Activated T-helper 1 cell treated with Interleukin-2 at 50 U/mL for 16 hours (primary cell): ENCODE data around the gene TBCEL.

Experiments
- DNase-seq: peaks from one replicate; pipeline ENCODE4 v3.0.0-alpha.2; 2020; ENCODE audit warnings: low read depth

The TBCEL gene

DNA sequence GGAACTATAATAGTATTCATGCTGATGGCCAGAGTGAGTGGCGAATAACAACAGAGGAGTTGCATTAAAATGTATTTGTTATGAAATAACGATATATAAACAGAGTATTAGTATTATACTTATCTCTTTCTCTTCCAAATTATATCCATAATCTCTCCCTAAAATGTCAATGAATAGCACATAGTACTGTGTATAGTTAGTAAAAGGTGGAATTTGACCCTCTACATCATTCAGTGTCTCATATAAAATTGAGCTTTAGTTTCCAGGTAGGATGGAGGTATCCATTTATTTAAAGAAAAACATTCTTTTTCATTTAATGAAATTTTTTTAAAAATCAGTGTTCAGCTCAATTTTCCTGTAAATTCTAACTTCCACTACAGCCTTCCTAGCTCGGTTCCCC is 42.7 kb downstream of the TBCEL start:
- no peak for DNase-seq

DNA sequence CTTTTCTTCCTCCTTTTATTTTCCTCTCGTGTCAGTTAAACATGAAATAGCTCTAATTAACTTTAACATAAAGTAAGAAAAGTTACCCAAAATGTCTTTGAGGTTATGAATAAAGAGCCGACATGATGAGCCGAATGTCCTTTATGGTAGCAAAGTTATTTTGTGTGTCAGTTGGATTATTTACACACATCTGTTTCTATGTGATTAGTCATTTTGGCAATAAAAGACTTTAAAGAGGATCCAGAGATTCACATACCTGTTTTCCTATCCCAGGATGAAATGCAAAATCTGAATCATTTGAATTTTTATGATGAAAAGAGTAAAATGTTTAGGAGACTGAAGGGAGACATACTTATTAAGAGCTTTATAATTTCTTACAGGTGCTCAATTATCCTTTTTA is 43.1 kb downstream of the TBCEL start:
- DNase-seq: no peak

GRCh38 chr11:121067453-121067852 is 43.6 kb downstream of the TBCEL start:
- no peak for DNase-seq

- no peak for DNase-seq
These were observed 44.2 kb downstream of the TBCEL start for GRCh38 chr11:121067962-121068647.

DNA sequence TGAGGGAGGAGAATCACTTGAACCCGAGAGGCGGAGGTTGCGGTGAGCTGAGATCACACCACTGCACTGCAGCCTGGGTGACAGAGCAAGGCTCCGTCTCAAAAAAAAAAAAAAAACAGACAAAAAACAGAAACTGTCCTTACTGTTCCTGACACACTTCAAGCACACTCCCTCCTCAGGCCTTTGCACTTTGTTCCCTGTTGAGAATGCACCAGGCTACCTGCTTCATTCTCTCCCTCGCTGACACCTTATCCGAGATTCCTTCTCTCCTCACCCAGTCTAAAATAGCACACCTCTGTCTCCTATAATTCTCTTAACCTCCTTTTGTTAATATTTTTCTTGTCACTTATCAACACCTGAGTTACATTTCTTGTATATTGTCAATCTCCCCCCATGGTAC is 44.9 kb downstream of the TBCEL start:
- no peak for DNase-seq

DNA sequence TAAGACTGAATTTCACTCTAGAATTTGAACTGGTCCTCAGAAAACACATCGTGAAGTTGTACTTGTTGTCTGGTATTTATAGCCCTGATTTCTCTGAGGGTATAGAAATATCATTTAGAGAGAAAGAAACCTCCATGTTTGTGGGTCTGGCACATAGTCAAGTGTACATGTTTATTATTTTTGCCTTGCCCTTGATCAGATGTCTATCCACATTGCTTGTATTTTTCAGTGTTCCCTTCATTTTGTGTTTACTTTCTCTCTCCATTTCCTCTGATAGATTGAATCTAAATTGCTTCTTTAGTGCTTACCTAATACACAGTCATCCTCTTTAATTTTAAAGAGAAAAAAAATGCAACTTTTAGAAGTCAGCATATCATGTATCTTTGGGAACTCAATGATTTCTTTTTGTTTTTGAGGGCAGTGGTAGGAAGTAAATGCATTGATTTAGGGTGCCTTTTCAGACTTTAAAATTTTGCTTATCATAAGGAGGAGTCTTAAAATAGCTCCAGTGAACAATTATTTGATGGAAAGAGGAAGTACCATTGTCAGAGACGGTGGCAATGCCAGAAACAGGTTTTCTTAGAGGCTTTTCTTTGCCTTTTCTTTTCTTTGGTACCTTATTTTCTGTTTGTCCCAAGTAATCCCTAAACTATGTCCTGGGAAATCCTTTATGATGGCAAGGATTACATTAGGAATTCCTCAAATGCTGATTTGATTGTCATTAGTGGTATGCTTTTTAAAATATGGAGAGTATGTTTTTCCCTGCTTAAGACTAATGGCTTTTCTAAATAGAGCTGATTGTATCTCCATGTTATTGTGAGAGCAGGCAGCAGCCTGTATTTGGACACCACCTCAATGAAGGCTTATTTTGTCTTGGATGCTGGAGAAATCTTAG is 47.3 kb downstream of the TBCEL start:
- no peak for DNase-seq

GRCh38 chr11:121071846-121072450 is 48.0 kb downstream of the TBCEL start:
- no peak for DNase-seq

DNA sequence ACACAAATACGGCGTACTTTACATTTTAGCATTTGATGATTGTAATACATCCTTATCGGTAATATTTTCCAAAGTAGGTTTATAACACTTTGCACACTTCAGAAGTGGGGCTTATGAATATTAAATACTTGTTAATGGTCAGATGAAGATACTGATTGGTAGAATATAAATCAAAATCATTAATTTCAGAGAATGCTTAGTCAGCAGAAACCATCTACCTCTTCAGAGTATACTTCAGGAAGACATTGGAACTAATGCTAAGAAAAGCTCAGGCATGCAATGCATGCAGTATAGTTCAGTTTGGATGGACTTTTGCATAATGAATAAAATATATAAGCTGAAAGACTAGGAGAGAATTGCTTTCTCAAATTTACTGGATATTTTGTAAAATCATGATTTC is 57.4 kb downstream of the TBCEL start:
- DNase-seq: no peak

- DNase-seq: no peak
These were observed 58.3 kb downstream of the TBCEL start for GRCh38 chr11:121082219-121082618.

DNA sequence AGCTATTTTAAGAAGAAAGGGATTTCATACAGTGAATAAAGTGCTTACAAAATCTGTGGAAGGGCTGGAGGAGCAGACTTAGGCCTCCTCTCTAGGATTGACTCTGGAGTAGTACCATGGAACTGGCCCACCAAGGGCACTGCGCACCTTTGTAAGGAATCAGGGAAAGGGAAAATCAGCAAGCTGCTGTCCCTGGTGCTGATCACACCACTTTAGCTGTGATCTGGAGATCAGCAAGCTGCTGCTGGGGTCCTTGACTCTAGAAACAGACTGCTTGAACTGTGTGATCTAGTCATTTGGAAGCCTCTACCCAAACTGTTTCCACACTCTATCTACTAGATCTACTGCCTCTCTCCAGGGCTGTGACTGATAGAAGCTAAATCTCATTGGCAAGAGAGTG is 58.8 kb downstream of the TBCEL start:
- no peak for DNase-seq

DNA sequence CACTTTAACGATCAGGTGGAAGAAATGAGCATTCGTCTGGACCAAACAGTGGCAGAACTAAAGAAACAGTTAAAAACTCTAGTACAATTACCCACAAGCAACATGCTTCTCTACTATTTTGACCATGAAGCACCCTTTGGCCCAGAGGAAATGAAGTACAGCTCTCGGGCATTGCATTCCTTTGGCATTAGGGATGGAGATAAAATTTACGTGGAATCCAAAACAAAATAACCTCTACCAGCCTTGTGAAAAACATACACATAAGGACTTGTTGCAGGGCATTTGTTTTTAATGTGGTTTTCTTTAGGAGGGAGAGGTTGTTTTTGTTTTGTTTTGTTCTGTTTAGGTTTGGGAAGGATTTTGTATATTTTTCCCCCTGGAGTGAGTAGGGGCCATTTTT is 63.0 kb downstream of the TBCEL start:
- no peak for DNase-seq

GRCh38 chr11:121089566-121089965 is 65.7 kb downstream of the TBCEL start:
- no peak for DNase-seq

- no peak for DNase-seq
These were observed 66.3 kb downstream of the TBCEL start for GRCh38 chr11:121090145-121090721.

GRCh38 chr11:121091492-121092152 is 67.7 kb downstream of the TBCEL start:
- no peak for DNase-seq

DNA sequence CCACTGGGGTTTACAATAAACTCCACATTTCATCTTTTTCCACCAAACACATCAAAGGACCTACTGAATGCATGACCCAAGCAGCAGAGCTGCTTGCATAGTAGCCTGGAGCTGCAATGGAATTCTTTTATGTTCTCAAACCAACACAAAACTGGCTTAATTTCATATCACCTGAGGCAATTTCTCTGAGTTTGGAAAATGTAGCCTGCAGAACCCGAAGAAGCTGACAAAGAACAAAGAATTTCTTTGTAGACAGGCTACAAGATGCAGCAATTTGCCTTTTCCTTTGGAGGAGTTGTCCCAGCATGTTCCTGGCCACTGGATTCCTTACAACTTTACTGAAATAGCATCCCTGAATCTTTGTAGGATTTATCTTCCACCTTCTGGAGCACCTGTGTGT is 71.7 kb downstream of the TBCEL start:
- DNase-seq: no peak

GRCh38 chr11:121099364-121099763 is 75.5 kb downstream of the TBCEL start:
- DNase-seq: no peak

DNA sequence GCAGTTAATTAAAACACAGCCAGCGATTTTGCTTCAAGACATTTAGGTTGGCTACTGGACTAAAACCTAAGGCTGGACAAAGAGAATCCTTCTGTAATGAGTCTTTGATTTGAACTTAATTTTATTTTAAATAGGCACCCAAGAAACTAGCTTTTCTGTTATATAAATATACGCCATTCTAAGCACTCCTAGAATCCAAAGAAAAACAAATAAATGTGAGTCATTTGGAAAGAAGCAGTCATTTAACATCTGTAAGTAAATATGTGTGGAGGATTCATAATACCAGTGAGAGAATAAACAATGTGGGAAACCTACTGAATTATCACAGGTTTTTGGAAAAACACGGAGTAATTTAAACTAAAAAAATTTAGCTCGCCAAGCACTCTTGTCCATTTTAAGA is 76.0 kb downstream of the TBCEL start:
- DNase-seq: no peak

- DNase-seq: no peak
These were observed 77.0 kb downstream of the TBCEL start, which contains the start of gene TECTA for GRCh38 chr11:121100943-121101342. Gene TECTA (plus strand): TSS chr11:121101243. CDS start chr11:121102666, 1,423 bp downstream.

- DNase-seq: no peak
These were observed 80.4 kb downstream of the TBCEL start for GRCh38 chr11:121104312-121104762.

DNA sequence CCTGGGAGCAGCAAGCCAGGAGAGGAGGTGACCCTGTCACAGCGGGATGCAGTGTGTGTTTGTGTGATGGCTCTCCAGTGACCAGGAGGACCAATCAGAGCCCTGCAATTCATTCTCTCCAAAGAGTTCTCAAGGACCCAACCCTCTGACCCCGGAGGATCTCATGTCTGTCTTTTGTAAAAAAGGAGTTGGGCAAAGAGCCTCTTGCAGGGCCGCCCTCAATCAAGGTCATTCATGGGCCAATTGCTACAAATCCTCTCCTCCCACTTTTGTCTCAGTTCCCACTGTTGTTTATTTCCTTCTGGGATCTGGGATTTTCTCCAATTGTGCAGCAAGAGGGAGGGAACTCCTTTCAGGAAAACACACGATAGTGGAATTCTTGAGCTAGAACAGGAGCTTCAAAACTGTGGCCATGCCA is 81.2 kb downstream of the TBCEL start:
- DNase-seq: no peak

DNA sequence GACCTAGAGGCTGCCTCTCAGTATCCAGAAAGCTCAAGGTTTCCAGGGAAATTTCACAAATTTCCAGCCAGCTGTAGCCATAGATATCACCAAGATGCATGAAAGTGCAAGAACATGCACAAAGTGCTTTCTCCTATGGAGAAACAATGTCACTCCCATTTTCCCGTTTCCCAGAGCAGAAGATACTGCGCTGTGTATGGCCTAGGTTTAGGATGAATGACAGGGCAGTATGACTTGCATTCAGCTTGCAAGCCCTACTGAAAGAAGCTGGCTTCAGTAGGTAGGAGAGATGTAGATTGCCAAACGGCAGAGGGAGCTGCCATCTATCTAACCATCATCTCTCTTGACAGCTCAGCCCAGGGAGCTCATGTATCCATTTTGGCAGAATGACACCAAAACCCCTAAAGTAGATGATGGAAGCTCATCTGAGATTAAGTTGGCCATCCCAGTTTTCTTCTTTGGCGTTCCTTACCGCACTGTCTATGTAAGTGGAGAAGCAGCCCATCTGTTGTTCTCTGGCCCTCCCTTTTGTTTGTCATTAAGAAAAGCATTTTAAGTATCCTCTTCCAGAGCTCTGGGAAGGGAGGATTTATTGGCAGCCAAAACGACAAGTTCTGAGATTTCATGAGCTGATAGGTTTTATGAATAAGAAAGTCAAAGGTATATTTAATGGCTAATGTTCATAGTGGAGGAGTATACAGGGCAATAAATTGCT is 81.7 kb downstream of the TBCEL start:
- DNase-seq: no peak
